HG03565 (cell line): ENCODE measurements around the gene OR13H1.
"Not testable (repeated sequence)": the region's sequence is repeated elsewhere in the genome, so short reads cannot be mapped to it uniquely, and the experiment has no call there.

ENCODE experiments used
- ATAC-seq: cut with Tn5 transposase; IDR thresholded peaks from one replicate; pipeline ENCODE4 v1.9.1; 2021; ENCODE audit warnings: mild to moderate bottlenecking, moderate library complexity; ENCODE audit not compliant: unreplicated experiment

The OR13H1 gene

GRCh38 chrX:131543774-131544173 lies at the start of gene OR13H1:
Gene OR13H1 (plus strand): TSS chrX:131544074. CDS start chrX:131544074, 0 bp downstream.
- no peak for ATAC-seq

GRCh38 chrX:131501556-131501955 lies 42.3 kb upstream of the OR13H1 start:
- ATAC-seq: not testable (repeated sequence)

GRCh38 chrX:131513159-131513914 lies 30.5 kb upstream of the OR13H1 start:
- no peak for ATAC-seq

- no peak for ATAC-seq
These were observed 22.1 kb upstream of the OR13H1 start for GRCh38 chrX:131521824-131522223.

GRCh38 chrX:131544218-131544617 lies 344 bp downstream of the OR13H1 start:
- no peak for ATAC-seq

GRCh38 chrX:131549011-131549410 lies 5.1 kb downstream of the OR13H1 start:
- ATAC-seq: no peak

GRCh38 chrX:131552453-131552852 lies 8.6 kb downstream of the OR13H1 start:
- ATAC-seq: not testable (repeated sequence)

- no peak for ATAC-seq
These were observed 14.7 kb downstream of the OR13H1 start for GRCh38 chrX:131558562-131558961.

- ATAC-seq: no peak
These were observed 20.8 kb downstream of the OR13H1 start for GRCh38 chrX:131564553-131565229.

GRCh38 chrX:131565909-131566308 lies 22.0 kb downstream of the OR13H1 start:
- ATAC-seq: no peak

- no peak for ATAC-seq
These were observed 27.5 kb downstream of the OR13H1 start for GRCh38 chrX:131571348-131571747.

GRCh38 chrX:131572372-131573014 lies 28.6 kb downstream of the OR13H1 start:
- ATAC-seq: no peak

- no peak for ATAC-seq
These were observed 33.5 kb downstream of the OR13H1 start for GRCh38 chrX:131577413-131577812.

GRCh38 chrX:131577999-131578734 lies 34.3 kb downstream of the OR13H1 start:
- no peak for ATAC-seq

GRCh38 chrX:131578735-131579367 lies 35.0 kb downstream of the OR13H1 start:
- not testable (repeated sequence) for ATAC-seq

GRCh38 chrX:131588995-131589394 lies 45.1 kb downstream of the OR13H1 start:
- ATAC-seq: no peak
